Tibial nerve (tissue), 4 donors: ENCODE data around the gene ANXA2. TPM values are rescaled to one million over a fixed set of nuclear protein-coding genes. Genes with fewer than 3 reads are reported as not detected.

Experiments
- DNase-seq, 2 donors: peaks; one replicate each; pipeline ENCODE4 v3.0.0-alpha.2; 2019; ENCODE audit warnings: low spot score in 2 of 2
- H3K27ac ChIP-seq, 4 donors: fragments of 200-600 bp; sonication (generic) in 3 of 4; one replicate each; pipeline ENCODE4 v1.5.1; 2017 to 2019; ENCODE audit warnings: mild to moderate bottlenecking in 1 of 4
- H3K27me3 ChIP-seq, 2 donors: fragments of 200-600 bp; sonication (generic) in 1 of 2; one replicate each; pipeline versions ENCODE4 v1.5.1 to v1.6.0; 2017 to 2019
- H3K36me3 ChIP-seq, 3 donors: fragments of 200-600 bp; sonication (generic); one replicate each; pipeline ENCODE4 v1.5.1; 2018 to 2019
- H3K4me1 ChIP-seq, 4 donors: fragments of 200-600 bp; sonication (generic) in 3 of 4; one replicate each; pipeline ENCODE4 v1.5.1; 2017 to 2019
- H3K4me3 ChIP-seq, 4 donors: fragments of 200-600 bp; sonication (generic) in 3 of 4; one replicate each; pipeline ENCODE4 v1.5.1; 2017 to 2019; ENCODE audit warnings: mild to moderate bottlenecking in 1 of 4, moderate library complexity in 1 of 4
- H3K9me3 ChIP-seq, 4 donors: fragments of 200-600 bp; sonication (generic) in 3 of 4; one replicate each; pipeline ENCODE4 v1.5.1; 2017 to 2019
- EP300 ChIP-seq, 2 donors: sonication (generic); formaldehyde crosslinking; IDR thresholded peaks; one replicate each; pipeline ENCODE4 v1.6.1; 2017; ENCODE audit warnings: antibody characterized with exemption in 2 of 2, mild to moderate bottlenecking in 1 of 2
- POLR2A ChIP-seq, 2 donors: fragments of 450-650 bp; IDR thresholded peaks; one replicate each; pipeline ENCODE4 v1.6.1; 2017; ENCODE audit warnings: antibody characterized with exemption in 2 of 2, mild to moderate bottlenecking in 2 of 2, moderate library complexity in 2 of 2
- WGBS, 2 donors: methylation state at CpG; one replicate each; pipeline ENCODE4 v1.1.5; 2018; 5-methylcytosine and 5-hydroxymethylcytosine counted together
- total RNA-seq, 4 donors: library from RNA; depleted of rRNA; stranded (reverse); fragments of >200 nt; gene quantifications; one replicate each; pipeline ENCODE4 v1.1.0, GENCODE V29; 2016
- TF ChIP-seq, protein P1 (sequence below), 5 experiments: fragments of 200-600 bp in 3 of 5; fragments of 450-650 bp in 2 of 5; sonication (generic) in 3 of 5; IDR thresholded peaks; one replicate each; pipeline ENCODE4 v1.5.1; 2016 to 2019; ENCODE audit warnings: antibody characterized with exemption in 5 of 5, mild to moderate bottlenecking in 3 of 5, moderate library complexity in 2 of 5

The ANXA2 gene
- total RNA-seq, 4 donors from 2014 or later: 747 to 1,181 (median 1,009) TPM

- TF ChIP-seq POLR2A (IDR thresholded peaks at IDR 0.05) (no peak), EP300 (IDR thresholded peaks at IDR 0.05) (no peak)
- TF ChIP-seq, protein P1, sequence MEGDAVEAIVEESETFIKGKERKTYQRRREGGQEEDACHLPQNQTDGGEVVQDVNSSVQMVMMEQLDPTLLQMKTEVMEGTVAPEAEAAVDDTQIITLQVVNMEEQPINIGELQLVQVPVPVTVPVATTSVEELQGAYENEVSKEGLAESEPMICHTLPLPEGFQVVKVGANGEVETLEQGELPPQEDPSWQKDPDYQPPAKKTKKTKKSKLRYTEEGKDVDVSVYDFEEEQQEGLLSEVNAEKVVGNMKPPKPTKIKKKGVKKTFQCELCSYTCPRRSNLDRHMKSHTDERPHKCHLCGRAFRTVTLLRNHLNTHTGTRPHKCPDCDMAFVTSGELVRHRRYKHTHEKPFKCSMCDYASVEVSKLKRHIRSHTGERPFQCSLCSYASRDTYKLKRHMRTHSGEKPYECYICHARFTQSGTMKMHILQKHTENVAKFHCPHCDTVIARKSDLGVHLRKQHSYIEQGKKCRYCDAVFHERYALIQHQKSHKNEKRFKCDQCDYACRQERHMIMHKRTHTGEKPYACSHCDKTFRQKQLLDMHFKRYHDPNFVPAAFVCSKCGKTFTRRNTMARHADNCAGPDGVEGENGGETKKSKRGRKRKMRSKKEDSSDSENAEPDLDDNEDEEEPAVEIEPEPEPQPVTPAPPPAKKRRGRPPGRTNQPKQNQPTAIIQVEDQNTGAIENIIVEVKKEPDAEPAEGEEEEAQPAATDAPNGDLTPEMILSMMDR (IDR thresholded peaks at IDR 0.05): no peak
- Histone ChIP-seq H3K36me3 (no peaks in the 10 kb centered on the region), H3K4me3 (no peak overlapping the region), H3K27ac (peak overlapping the region in 3 of 4 donors; percentile 43 to 80 (median 68)), H3K9me3 (no peaks in the 10 kb centered on the region), H3K4me1 (peaks cover 0 to 58% (median 10%) of the 10 kb centered on the region in 4 donors), H3K27me3 (no peaks in the 10 kb centered on the region)
- WGBS, 2 donors: 88 to 93% methylated on average over 1 of the region's 1 CpG
- no peak for DNase-seq
Observed at GRCh38 chr15:60424006-60424405, 26.2 kb upstream of the ANXA2 start.

- Histone ChIP-seq H3K9me3 (no peaks in the 10 kb centered on the region), H3K27ac (peak overlapping the region in 3 of 4 donors; percentile 43 to 80 (median 68))
Observed at GRCh38 chr15:60423537-60423936, 25.8 kb upstream of the ANXA2 start.

DNA sequence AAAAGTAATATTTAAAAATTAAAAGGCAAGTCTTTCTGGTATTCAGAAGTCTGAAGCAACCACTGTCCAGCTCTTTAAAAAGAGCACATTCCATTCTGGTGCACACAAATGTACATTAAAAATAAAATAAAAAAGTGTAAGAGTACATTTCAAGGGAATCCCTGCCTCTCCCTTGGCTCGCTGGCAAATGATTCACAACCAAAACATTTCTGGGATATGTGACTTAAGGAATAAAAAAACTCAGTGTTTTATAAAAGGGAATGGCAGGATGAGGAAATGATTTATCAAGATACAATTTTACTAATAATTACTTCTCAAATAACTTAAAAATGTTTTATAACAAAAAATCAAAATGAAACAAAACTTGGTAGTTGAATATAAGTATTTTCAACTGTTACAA lies 23.8 kb upstream of the ANXA2 start:
- DNase-seq: no peak
- Histone ChIP-seq H3K9me3 (no peaks in the 10 kb centered on the region), H3K4me3 (no peak overlapping the region), H3K36me3 (peaks cover 0 to 1% (median 0%) of the 10 kb centered on the region in 3 donors), H3K27me3 (no peaks in the 10 kb centered on the region), H3K27ac (peak overlapping the region in 1 of 4 donors; percentile 80), H3K4me1 (peaks cover 0 to 47% (median 8%) of the 10 kb centered on the region in 4 donors)
- TF ChIP-seq EP300 (IDR thresholded peaks at IDR 0.05): no peak
- no peak for TF ChIP-seq POLR2A (IDR thresholded peaks at IDR 0.05)
- TF ChIP-seq, protein P1 (IDR thresholded peaks at IDR 0.05): no peak
- 40 to 43% methylated on average over 1 of the region's 1 CpG for WGBS, 2 donors

More at GRCh38 chr15:60423537-60423936, 25.8 kb upstream of the ANXA2 start:
- DNase-seq: no peak
- H3K36me3 ChIP-seq: no peaks in the 10 kb centered on the region
- peaks cover 0 to 58% (median 10%) of the 10 kb centered on the region in 4 donors for H3K4me1 ChIP-seq
- no peak for TF ChIP-seq EP300 (IDR thresholded peaks at IDR 0.05)
- no peak for TF ChIP-seq POLR2A (IDR thresholded peaks at IDR 0.05)
- TF ChIP-seq, protein P1 (IDR thresholded peaks at IDR 0.05): no peak
- 7 to 14% methylated on average over 2 of the region's 2 CpGs for WGBS, 2 donors
- no peak overlapping the region for H3K4me3 ChIP-seq
- no peaks in the 10 kb centered on the region for H3K27me3 ChIP-seq

DNA sequence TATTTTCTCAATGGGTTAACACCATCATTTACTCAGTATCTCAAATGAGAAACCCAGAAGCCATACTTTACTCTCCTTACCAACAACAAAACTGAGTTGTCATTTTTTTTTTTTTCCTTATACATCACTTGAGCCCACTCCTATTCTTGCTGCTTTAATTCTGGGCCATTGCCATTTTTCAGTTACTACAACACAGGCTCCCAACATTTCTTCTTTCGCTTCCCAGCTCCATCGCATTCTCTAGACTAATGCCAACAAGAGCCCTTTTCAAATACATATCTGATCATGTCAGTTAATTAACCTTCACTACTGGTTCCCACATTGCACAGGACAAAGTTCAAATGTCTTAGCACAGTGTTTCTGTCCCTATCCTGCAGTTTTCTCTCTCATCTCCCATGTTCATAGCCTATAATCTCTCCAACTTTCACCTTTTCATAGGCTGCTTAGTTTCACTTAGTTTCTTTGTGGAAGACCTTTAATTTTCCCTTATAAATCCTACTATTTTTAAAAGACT lies 22.5 kb upstream of the ANXA2 start:
- 62 to 63% methylated on average over 2 of the region's 2 CpGs for whole genome bisulfite sequencing, 2 donors
- Histone ChIP-seq H3K27me3 (no peaks in the 10 kb centered on the region), H3K27ac (no peak overlapping the region), H3K9me3 (no peaks in the 10 kb centered on the region), H3K4me1 (peaks cover 0 to 39% (median 8%) of the 10 kb centered on the region in 4 donors), H3K36me3 (peaks cover 0 to 7% (median 0%) of the 10 kb centered on the region in 3 donors), H3K4me3 (no peak overlapping the region)
- DNase-seq: no peak
- TF ChIP-seq, protein P1 (IDR thresholded peaks at IDR 0.05): no peak
- TF ChIP-seq POLR2A (IDR thresholded peaks at IDR 0.05) (no peak), EP300 (IDR thresholded peaks at IDR 0.05) (no peak)

DNA sequence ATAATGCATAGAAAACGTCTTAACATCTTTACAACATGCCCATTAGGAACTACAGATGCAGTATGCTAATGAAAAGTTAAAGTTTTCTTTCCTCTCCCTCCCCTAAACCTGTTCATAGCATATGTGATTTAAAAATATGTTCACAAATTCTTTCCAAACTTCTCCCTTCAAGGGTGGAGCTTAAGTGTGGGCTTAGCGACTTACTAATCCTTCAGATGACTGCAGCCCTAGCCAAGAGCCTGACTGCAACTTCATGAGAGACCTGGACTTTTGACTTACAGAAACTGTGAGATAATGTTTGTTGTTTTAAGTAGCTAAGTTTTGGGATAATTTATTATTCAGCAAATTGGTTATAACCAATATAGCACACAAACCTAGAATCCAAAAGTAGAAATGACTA lies 22.0 kb upstream of the ANXA2 start:
- Histone ChIP-seq H3K4me3 (no peak overlapping the region), H3K27me3 (no peaks in the 10 kb centered on the region), H3K4me1 (peaks cover 0 to 37% (median 8%) of the 10 kb centered on the region in 4 donors), H3K9me3 (no peaks in the 10 kb centered on the region), H3K27ac (no peak overlapping the region), H3K36me3 (peaks cover 0 to 7% (median 0%) of the 10 kb centered on the region in 3 donors)
- 66 to 71% methylated on average over 2 of the region's 2 CpGs for WGBS, 2 donors
- no peak for TF ChIP-seq EP300 (IDR thresholded peaks at IDR 0.05)
- TF ChIP-seq, protein P1 (IDR thresholded peaks at IDR 0.05): no peak
- no peak for TF ChIP-seq POLR2A (IDR thresholded peaks at IDR 0.05)
- no peak for DNase-seq
